Fibroblast of lung (primary cell): ENCODE measurements around the gene TBC1D12. TPM values are rescaled to one million over a fixed set of nuclear protein-coding genes. Genes with fewer than 3 reads are reported as not detected.

Experiments
- DNase-seq, 2 donors: peaks; one replicate each; pipeline versions ENCODE4 v3.0.0 to v3.0.0-alpha.2; 2010; ENCODE audit warnings: low read depth in 2 of 2
- H2AFZ ChIP-seq: 2 replicates; pipeline ENCODE4 v1.5.1; 2012; ENCODE audit warnings: low read length, control low read depth, inconsistent platforms
- H3K27ac ChIP-seq: 2 replicates; pipeline ENCODE4 v1.5.1; 2011; ENCODE audit warnings: low read length, control low read depth; ENCODE audit not compliant: insufficient read depth
- H3K27me3 ChIP-seq: 2 replicates; pipeline ENCODE4 v1.5.1; 2011; ENCODE audit warnings: mild to moderate bottlenecking, low read length; ENCODE audit not compliant: control insufficient read depth, insufficient read depth
- H3K36me3 ChIP-seq: 2 replicates; pipeline ENCODE4 v1.5.1; 2011; ENCODE audit warnings: low read length; ENCODE audit not compliant: control insufficient read depth, insufficient read depth
- H3K4me1 ChIP-seq: 2 replicates; pipeline ENCODE4 v1.5.1; 2011; ENCODE audit warnings: low read length; ENCODE audit not compliant: control insufficient read depth, insufficient read depth; ENCODE audit errors: extremely low read depth
- H3K4me2 ChIP-seq: 2 replicates; pipeline ENCODE4 v1.5.1; 2011; ENCODE audit warnings: low read length, control low read depth; ENCODE audit not compliant: insufficient read depth; ENCODE audit errors: extremely low read depth
- H3K4me3 ChIP-seq, 4 experiments: fragments of 200-600 bp in 1 of 4; sonication (generic) in 1 of 4; replicated peaks in 1 of 4; 2 replicates each; pipeline ENCODE4 v1.5.1; 2011 to 2016; ENCODE audit warnings: low read length in 4 of 4, low read depth in 3 of 4, mild to moderate bottlenecking in 3 of 4, control low read depth in 2 of 4, inconsistent platforms in 1 of 4, mixed read lengths in 1 of 4; ENCODE audit not compliant: insufficient read depth in 1 of 4; ENCODE audit errors: control extremely low read depth in 1 of 4
- H3K79me2 ChIP-seq: 2 replicates; pipeline ENCODE4 v1.5.1; 2012; ENCODE audit warnings: mild to moderate bottlenecking, low read length, inconsistent platforms; ENCODE audit not compliant: control insufficient read depth, insufficient read depth
- H3K9ac ChIP-seq: 2 replicates; pipeline ENCODE4 v1.5.1; 2011; ENCODE audit warnings: mild to moderate bottlenecking, low read length, control low read depth; ENCODE audit not compliant: insufficient read depth
- H3K9me3 ChIP-seq: 2 replicates; pipeline ENCODE4 v1.5.1; 2012; ENCODE audit warnings: low read depth, low read length; ENCODE audit not compliant: control insufficient read depth, insufficient read depth
- H4K20me1 ChIP-seq: 2 replicates; pipeline ENCODE4 v1.5.1; 2011; ENCODE audit warnings: low read length; ENCODE audit not compliant: control insufficient read depth, insufficient read depth; ENCODE audit errors: extremely low read depth
- EZH2 ChIP-seq: IDR thresholded peaks from 2 replicates; pipeline ENCODE4 v1.5.1; 2012; ENCODE audit warnings: low read length, control low read depth, mild to moderate bottlenecking; ENCODE audit errors: missing control alignments
- polyA plus RNA-seq, 2 donors: library from polyadenylated mRNA; depleted of rRNA in 1 of 2; stranded (reverse) in 1 of 2; unstranded in 1 of 2; fragments of >200 nt; gene quantifications; 2 replicates each; pipeline ENCODE4 v1.2.1, GENCODE V29; 2011 to 2012; ENCODE audit warnings: missing spikeins in 1 of 2
- total RNA-seq: library from RNA; depleted of rRNA; stranded (reverse); fragments of >200 nt; gene quantifications from 2 replicates; pipeline ENCODE4 v1.2.1, GENCODE V29; 2014
- TF ChIP-seq, protein P1 (sequence below), 2 donors: IDR thresholded peaks in 1 of 2; conservative IDR thresholded peaks in 1 of 2; 1 replicate in 1 of 2; 2 replicates in 1 of 2; pipeline ENCODE4 v1.5.1; 2011 to 2012; ENCODE audit warnings: low read length in 2 of 2, control low read depth in 1 of 2, inconsistent platforms in 1 of 2, low read depth in 1 of 2, mild to moderate bottlenecking in 1 of 2

TBC1D12 gene
- total and polyA plus RNA-seq, 2 donors (not counting 1 experiment from before 2014, with no cell fraction given): 7.8 to 13.9 TPM

DNA sequence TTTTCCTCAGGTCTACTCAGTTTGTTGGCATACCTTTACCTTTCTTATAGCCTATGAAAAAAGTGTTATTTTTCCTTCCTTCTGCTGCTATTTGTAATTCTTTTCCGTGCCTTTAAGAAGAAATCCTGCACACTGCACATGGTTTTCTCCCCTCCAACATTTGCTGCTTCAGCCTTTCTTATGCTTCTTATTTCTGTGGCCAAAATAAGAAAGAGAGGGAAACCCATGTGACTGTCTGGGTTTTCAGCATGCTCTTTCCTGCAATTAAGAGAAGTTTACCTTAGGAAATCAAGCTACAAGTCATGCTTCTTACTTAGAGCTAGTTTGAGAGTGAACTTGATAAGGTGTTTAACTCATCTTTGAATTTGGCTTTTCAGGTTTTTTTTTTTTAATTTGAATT, 11.0 kb downstream of the TBC1D12 start:
- H3K27me3 ChIP-seq: no peaks in the 10 kb centered on the region
- no peaks in the 10 kb centered on the region for H3K36me3 ChIP-seq
- H3K79me2 ChIP-seq: peaks cover 16% of the 10 kb centered on the region
- H3K9ac ChIP-seq: no peak overlapping the region
- no peak overlapping the region for H2AFZ ChIP-seq
- H3K4me3 ChIP-seq: no peak overlapping the region
- no peak overlapping the region for H3K4me2 ChIP-seq
- DNase-seq: no peak
- no peaks in the 10 kb centered on the region for H4K20me1 ChIP-seq
- H3K4me1 ChIP-seq: no peaks in the 10 kb centered on the region
- no peaks in the 10 kb centered on the region for H3K9me3 ChIP-seq
- no peak overlapping the region for H3K27ac ChIP-seq
- TF ChIP-seq EZH2: no peak
- TF ChIP-seq, protein P1, sequence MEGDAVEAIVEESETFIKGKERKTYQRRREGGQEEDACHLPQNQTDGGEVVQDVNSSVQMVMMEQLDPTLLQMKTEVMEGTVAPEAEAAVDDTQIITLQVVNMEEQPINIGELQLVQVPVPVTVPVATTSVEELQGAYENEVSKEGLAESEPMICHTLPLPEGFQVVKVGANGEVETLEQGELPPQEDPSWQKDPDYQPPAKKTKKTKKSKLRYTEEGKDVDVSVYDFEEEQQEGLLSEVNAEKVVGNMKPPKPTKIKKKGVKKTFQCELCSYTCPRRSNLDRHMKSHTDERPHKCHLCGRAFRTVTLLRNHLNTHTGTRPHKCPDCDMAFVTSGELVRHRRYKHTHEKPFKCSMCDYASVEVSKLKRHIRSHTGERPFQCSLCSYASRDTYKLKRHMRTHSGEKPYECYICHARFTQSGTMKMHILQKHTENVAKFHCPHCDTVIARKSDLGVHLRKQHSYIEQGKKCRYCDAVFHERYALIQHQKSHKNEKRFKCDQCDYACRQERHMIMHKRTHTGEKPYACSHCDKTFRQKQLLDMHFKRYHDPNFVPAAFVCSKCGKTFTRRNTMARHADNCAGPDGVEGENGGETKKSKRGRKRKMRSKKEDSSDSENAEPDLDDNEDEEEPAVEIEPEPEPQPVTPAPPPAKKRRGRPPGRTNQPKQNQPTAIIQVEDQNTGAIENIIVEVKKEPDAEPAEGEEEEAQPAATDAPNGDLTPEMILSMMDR (conservative IDR thresholded peaks at IDR 0.05 in 1 of 2, IDR thresholded peaks at IDR 0.05 in 1 of 2; ENCODE audit: low read depth in 1 of 2, low read length in 2 of 2): no peak

DNA sequence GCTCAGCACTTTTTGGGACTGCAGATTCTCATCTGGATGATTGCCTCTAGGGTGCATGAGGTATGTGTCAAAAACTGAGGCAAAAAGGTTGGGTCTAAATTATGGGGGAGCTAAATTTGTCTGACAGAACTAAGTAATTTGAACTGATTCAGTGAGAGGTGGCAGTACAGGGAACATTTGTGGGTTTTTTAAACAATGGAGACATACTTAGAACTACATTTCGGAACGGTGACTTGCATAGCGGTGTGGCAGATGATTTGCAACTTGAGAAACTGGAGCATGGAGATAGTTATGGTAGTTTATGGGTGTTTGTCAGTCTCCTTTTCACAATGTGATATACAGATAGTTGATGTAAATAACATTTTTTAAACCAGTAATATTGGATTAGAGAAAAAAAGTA, 14.6 kb downstream of the TBC1D12 start:
- peaks cover 11% of the 10 kb centered on the region for H3K79me2 ChIP-seq
- H3K27me3 ChIP-seq: no peaks in the 10 kb centered on the region
- no peaks in the 10 kb centered on the region for H3K9me3 ChIP-seq
- H3K4me2 ChIP-seq: peak overlapping the region; percentile 13
- H3K4me1 ChIP-seq: no peaks in the 10 kb centered on the region
- H3K36me3 ChIP-seq: no peaks in the 10 kb centered on the region
- no peak for TF ChIP-seq EZH2
- TF ChIP-seq, protein P1 (conservative IDR thresholded peaks at IDR 0.05 in 1 of 2, IDR thresholded peaks at IDR 0.05 in 1 of 2; ENCODE audit: low read depth in 1 of 2, low read length in 2 of 2): no peak
- H3K27ac ChIP-seq: no peak overlapping the region
- DNase-seq: no peak
- H3K4me3 ChIP-seq: no peak overlapping the region
- H2AFZ ChIP-seq: no peak overlapping the region
- no peak overlapping the region for H3K9ac ChIP-seq
- H4K20me1 ChIP-seq: no peaks in the 10 kb centered on the region

DNA sequence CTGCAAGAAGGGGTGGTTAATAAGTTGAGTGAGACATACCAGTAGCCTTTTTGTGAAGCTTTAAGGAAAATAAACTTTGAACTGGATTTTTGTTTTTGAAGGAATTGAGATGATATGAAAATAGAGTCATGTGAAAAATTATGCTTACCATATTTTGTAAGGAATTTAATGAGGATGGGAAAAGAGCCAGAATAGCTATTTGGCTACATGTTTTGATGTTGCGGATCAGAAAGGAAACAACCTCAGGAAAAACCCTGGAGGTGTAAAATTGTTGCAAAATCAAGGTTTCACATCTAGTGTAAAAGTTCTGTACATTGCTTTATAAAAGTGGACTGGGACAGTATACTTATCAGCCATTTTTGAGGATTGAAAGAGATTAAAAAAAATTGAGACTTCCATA, 15.0 kb downstream of the TBC1D12 start:
- Histone ChIP-seq H4K20me1 (no peaks in the 10 kb centered on the region), H3K4me1 (no peaks in the 10 kb centered on the region), H2AFZ (no peak overlapping the region), H3K79me2 (peaks cover 11% of the 10 kb centered on the region), H3K9ac (no peak overlapping the region), H3K36me3 (no peaks in the 10 kb centered on the region), H3K4me3 (no peak overlapping the region), H3K9me3 (no peaks in the 10 kb centered on the region), H3K27ac (no peak overlapping the region), H3K27me3 (no peaks in the 10 kb centered on the region), H3K4me2 (no peak overlapping the region)
- TF ChIP-seq EZH2: no peak
- TF ChIP-seq, protein P1 (conservative IDR thresholded peaks at IDR 0.05 in 1 of 2, IDR thresholded peaks at IDR 0.05 in 1 of 2; ENCODE audit: low read depth in 1 of 2, low read length in 2 of 2): no peak
- DNase-seq: no peak
